ENCODE results near the gene SH3RF3.

DNA sequence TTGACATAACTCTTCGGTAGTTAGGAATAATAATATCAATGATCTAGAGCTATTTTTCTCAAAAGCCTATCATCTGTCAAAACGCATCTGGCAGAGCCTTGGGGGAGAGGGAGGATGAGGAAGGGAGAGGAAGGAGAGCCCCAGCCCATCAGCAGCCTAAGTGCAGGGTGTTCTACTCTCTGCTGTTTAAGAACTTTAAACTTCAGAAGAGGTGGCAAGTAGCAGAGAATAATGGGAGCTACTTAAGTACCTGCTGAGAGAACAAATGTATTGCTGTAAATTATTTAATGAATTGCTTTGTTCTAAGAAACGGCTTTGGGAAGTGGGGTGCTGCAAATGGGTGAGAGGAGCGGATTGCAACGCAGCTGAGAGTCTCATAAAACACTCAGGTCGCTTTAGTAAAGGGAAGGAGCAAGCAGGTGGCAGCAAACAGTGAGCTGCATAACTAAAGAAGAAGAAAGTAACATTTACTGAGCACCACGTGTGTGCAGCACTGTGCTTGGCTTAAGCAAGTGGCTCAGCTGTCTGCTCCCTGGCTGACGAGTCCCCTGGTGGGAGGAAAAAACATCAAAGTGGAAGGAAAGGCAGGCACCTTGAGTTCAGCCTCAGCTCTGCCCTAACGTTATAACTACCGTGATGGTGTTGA lies 26.3 kb upstream of the SH3RF3 start:
- TF ChIP-seq CTCF (IDR thresholded peaks at IDR 0.05) (no peak), POLR2A (IDR thresholded peaks at IDR 0.05) (no peak)

Measured in upper lobe of left lung (tissue), 4 donors.